HPDE6-E6E7 (cell line): ENCODE data around the gene MAP2K2.
"Not testable (repeated sequence)": the region's sequence is repeated elsewhere in the genome, so short reads cannot be mapped to it uniquely, and the experiment has no call there.

Experiments used
- DNase-seq: peaks from one replicate; pipeline ENCODE4 v3.0.0; 2011; ENCODE audit warnings: missing footprints; ENCODE audit errors: extremely low spot score

The MAP2K2 gene

DNA sequence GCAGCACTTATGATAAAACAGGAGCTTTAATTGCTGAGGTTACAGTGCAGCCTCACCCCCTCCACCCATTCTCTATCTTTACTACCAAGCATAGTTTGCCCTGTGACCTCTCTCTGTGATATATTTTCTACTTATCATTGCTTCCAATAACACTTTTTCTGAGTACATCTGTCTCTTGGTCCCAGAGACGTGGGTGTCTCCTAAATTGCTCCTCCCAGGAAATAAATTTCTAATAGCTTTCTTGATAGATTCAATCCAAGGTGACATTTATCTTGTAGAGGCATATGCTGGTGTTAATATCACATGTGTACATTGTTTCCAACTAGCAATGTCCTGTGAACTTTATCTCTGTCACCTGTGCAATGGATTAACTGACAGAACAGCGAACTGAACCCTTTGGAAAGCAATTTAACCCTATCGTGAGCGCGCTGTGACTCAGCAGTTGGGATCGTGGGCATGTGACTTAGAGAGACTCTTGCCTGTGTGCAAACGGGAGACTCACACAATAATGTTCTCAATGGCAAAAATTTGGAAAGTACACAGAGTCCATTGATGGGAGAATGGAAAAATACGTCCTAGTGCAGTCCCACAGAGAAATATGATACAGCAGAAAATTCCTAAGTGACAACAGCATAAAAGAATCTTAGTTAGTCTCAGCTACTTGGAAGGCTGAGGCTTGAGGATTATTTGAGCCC is 7.0 kb upstream of the MAP2K2 start:
- DNase-seq: no peak

- not testable (repeated sequence) for DNase-seq
Measured at GRCh38 chr19:4129050-4129449, 5.1 kb upstream of the MAP2K2 start.

- DNase-seq: not testable (repeated sequence)
Measured at GRCh38 chr19:4127322-4127721, 3.4 kb upstream of the MAP2K2 start.

DNA sequence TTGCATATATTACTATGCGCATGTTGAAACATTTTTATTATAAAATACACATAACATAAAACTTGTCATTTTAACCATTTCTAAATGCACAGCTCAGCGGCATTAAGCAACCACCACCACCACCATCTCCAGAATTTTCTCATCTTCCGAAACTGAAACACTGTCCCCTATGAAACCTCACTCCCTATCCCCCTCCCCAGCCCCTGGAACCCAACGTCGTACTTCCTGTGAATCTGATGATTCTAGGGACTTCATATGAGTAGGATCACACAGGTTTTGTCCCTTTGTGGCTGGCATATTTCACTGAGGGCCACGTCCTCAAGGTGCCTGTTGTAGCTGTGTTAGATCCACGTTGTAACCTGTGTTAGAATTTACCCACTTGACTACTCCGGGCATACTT is 716 bp upstream of the MAP2K2 start:
- no peak for DNase-seq

- no peak for DNase-seq
Measured at GRCh38 chr19:4122480-4122879, 1.4 kb downstream of the MAP2K2 start.

DNA sequence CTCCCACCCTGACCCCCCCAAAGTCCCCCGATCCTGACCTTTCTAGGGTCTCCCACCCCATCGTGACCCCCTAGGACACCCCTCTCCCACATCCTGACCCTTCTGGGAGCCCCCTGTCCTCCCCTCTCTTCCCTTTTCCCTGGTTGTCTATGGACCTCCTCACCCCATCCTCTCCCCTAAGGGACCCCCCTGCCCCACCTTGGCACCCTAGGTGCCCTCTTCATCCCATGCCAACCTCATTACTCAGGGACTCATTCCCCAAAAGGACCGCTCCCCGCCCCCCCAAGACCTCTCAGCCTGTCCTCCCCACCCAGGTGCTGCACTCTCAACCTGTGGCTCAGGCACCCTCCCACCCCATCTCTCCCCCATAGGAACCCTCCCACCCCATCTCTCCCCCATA is 2.1 kb downstream of the MAP2K2 start:
- DNase-seq: no peak

DNA sequence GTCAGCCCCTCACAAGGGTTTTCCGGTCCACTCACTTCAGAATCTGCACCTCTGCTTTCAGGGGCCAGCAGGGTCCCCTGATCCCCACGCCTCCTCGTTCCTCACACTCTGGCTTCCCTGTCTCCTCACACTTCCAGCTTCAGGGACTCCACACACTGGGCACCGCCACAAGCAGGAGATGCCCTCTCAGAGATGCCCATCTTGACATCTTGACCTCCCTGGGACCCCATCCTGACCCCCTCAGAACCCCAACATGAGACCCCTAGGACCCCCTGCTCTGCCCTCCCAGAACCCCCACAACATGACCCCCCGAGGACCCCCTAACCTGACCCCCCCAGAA is 2.7 kb downstream of the MAP2K2 start:
- DNase-seq: no peak

DNA sequence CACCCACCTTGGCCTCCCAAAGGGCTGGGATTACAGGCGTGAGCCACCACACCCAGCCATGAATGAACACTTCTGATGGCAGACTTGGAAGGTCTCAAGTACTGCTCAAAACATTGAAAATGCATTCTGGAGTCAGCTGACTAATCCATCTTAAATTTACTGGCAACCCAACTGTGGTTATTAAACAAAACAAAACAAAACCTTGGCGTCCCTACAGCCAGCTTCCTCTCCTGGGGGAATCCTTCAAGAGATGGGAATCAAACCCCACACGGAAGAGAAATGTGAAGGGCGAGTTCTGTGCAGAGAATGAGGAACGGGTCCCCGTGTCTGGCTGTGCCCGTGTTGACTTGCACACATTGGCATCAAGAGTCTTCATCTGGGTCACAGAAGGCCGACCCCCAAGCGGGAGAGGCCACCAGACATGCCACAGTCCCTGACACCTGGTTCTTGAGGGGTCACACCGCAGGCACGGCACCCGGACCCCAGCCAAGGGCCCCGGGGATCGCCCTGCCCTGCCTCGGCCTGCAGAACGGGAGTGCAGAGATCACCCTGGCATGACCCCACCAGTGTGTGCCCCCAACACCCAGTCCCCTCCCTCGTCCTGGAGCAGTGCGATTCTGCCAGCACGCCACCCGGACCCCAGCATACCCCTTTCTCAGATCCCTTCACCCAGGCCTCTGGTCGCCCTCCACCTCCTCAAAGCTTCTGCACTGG is 3.2 kb downstream of the MAP2K2 start:
- DNase-seq: no peak

GRCh38 chr19:4119763-4120162 is 4.2 kb downstream of the MAP2K2 start:
- no peak for DNase-seq

GRCh38 chr19:4115818-4116385 is 8.0 kb downstream of the MAP2K2 start:
- no peak for DNase-seq

DNA sequence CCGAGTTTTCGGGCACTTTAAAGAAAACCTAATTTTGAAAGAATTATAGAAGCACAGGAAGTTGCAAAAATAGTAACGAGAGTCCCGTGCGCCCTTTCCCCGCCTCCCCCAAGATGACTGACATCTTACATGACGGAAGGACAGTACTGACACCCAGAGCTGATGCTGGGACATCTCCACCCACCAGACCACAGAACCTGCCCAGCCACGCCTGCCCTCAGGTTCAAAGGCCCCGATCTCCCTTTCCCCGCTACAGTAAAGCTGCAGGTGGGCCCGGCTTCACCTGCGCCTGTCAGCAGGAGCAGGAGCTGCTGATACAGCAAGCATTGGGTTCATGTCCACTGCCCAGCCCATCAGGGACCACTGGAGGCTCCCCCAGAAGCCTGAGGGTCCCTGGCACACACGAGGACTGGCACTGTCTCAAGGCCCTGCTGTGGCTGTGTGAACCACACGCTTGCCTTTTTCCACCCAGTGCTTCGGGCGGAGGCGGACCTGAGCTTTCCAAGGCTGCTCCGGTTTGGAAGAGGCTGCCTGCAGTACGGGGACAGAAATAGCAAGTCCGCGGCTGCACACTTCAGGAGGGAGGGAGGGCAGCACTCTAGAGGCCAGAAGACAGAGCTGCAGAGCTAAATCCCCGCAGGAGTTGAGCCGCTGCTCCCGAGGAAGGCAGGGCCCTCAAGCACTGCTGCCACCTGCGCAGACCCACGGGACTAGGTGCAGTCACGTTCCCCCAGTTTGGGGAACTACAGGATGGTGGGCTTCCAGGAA is 8.7 kb downstream of the MAP2K2 start:
- DNase-seq: no peak

DNA sequence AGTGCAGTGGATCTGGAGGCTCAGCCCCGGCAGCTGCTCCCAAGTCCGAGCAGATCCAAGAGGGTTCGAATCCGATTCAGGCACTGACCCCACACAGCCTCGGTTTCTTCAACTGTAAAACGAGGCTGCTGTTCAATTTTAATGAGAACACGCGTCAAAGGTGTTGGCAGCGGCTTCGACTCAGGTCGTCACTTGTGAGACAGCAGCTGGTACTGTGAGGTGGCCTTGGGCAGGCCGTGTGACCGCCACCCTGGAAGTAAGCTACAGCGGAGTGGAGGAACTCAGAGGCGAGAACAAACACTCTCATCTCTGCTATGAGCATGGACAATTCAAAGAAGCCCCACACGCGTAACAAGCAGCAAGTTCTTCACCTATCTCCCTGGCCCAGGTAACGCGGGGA is 9.7 kb downstream of the MAP2K2 start:
- no peak for DNase-seq

GRCh38 chr19:4113398-4114088 is 10.4 kb downstream of the MAP2K2 start:
- DNase-seq: no peak

DNA sequence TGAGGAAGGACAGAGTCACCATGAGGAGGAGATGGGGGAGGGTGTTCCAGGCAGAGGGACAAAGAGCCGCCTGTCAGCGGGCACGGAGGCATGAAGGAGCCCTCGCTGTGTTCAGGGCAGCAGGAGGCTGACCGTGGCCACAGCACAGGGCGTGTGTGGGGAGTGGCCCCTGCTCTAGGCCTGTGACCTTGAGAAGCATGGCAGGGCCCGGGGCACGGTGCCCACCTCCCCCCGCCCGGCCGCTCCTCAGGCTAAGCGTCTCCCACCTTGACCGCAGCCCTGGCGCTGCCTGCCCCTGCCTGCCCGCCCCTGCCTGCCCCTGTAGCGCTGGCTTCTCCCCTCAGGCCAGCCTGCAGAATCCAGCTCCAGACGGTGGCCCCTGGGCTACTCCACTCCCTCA is 11.6 kb downstream of the MAP2K2 start:
- DNase-seq: no peak

- no peak for DNase-seq
Measured at GRCh38 chr19:4109626-4109945, 14.3 kb downstream of the MAP2K2 start.

DNA sequence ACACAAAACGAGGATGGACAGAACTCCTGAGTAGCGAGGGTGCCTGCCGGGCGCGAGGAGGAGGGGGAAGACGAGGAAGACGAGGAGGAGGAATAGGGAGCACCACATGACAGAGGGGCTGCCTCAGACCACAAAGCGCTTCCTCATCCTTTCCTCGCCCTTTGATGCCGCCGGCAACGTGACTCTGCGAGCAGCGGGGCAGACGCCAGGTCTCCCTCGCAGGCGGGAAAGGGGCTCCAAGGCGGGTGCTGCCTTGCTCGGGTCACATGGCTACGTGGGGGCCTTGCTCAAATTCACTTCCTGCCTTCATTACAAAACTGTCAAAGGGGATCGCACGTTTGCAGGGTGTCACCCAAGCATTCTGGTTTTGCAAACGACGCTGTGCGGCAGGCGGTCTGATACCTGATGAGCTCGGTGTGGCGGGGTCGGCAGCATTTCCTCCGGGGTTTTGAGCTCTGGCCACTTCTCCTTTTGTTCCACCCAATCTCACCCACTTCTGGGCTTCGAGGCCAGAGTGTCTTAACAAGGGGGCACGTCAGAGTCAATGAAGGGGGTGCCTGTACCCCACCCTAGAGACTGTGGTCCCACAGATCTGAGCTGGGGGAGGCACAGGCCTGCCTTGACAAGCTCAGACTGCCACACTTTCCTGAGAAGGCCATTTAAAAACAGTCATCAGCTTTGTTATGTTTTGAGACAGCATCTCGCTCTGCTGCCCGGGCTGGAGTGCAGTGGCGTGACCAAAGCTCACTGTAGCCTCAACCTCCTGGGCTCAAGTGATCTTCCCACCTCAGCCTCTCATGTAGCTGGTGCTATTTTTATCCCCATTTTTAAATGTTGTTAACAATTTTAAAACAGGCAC is 14.9 kb downstream of the MAP2K2 start:
- DNase-seq: no peak

DNA sequence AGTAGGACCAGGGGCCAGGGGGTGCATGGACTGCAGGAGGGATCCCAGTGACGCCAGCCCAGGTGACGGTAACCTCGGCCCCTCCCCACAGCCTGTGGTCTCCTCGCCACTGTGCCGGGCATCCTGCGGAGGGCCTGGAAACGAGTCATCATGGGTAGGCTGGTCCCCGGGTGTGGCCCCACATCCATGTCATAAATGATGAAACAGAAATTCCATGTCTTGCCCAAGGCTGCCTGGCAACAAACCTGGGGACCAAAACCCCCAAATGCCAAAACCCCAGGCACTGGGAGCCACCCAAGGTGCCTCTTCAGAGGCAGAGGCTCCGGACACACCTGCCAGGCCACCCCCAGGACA is 20.9 kb downstream of the MAP2K2 start:
- DNase-seq: no peak

DNA sequence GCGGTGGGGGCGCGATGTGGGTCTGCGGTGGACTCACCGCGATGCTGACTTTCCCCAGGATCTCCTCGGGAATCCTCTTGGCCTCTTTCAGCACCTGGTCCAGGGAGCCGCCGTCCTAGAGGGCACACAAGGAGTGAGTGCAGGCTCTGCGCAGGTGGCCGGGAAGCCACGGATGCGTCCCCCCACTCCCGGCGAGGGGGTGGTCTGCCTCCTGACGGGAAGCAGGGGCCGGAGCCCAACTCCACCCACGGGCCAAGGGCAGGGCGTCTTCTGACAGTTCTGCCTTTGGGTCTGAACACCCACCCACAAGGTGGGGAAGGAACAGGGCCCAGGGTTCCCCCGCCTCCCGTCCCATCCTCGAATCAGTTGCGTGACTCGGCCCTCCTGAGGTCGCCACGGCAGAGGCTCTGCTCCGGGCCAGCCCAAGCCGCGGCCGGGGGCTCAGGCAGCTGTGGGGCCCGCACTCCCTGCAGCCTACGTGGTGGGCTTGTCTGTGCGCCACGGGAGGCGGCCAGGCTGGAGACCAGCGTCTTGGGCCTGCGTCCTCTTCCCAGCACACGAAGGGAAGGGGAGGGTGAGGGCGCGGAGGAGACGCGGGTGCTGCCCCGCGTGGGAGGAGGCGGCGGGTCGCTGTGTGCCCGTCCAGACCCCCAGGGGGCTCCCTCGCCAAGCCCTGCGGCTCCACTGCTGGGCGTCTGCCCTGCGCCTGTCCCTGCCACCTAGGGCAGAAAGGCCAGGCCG is 21.4 kb downstream of the MAP2K2 start:
- DNase-seq: no peak

DNA sequence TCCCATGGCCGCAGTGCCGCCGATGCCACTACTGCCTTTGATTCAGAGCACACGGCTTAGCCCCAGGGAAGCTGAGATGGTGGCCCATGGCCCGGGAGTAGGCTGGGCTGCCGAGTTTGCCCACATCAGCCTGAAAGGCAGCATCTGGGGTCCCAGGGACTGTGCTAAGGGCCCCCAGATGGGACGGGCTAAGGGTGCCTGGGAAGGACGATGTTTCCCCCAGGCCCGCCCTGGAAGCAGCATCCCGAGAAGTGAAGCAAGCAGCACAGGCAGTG is 22.5 kb downstream of the MAP2K2 start:
- no peak for DNase-seq

DNA sequence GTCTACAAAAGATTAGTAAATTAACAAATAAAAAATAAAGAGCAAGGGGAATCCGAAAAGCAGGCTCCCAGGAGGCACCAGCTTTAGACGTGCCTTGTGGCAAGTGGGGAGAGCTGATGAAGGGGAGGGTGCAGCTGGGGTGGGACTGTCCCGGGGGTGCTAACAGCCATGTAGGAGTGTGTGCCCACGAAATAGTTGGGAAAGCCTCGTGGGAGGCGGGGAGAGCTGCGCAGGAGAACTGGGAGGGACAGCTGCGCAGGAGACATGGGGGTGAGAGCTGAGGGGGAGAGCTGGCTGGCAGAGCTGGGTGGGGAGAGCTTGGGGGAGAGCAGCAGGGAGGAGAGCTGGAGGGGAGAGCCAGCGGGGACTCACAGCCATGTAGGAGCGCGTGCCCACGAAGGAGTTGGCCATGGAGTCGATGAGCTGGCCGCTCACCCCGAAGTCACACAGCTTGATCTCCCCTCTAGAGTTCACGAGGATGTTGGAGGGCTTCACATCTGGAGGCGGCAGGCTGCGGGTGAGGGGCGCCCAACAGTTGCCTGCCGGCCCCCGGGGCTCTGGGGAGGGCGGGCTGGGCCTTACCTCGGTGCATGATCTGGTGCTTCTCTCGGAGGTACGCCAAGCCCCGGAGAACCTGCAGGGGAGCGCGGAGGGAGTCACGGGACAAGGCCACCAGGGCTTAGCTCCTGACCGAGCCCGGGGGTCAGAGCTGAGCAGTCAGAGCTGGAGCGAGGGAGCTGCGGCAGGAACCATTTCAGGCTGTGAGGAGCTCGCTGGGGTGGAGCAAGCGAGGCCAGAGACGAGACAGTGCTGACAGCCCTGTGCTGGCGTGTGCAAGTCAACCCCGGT is 23.1 kb downstream of the MAP2K2 start:
- no peak for DNase-seq
